HEK293T (cell line): ENCODE measurements around the gene ITGA11.
A peak's percentile ranks its signal among the peaks of the same experiment; 100 is the strongest.

Source experiments
- CTCF ChIA-PET: fragments of 350-600 bp; formaldehyde crosslinking; extraction: SDS; loops from one replicate; lab custom pipeline; 2021; ENCODE audit warnings: antibody characterized with exemption, inconsistent platforms; lab: Yijun Ruan, JAX
- POLR2A ChIA-PET: fragments of 350-600 bp; formaldehyde crosslinking; extraction: SDS; loops from one replicate; lab custom pipeline; 2020; ENCODE audit warnings: antibody characterized with exemption, inconsistent platforms; lab: Yijun Ruan, JAX
- DNase-seq: peaks from one replicate; pipeline ENCODE4 v3.0.0; 2012; ENCODE audit warnings: mixed read lengths; ENCODE audit errors: extremely low spot score
- ARNT ChIP-seq: fragments of 450-650 bp; IDR thresholded peaks from 2 replicates; pipeline ENCODE4 v1.6.1; 2017; ENCODE audit warnings: mild to moderate bottlenecking
- BHLHE40 ChIP-seq: fragments of 450-650 bp; IDR thresholded peaks from 2 replicates; pipeline ENCODE4 v1.6.1; 2016; ENCODE audit warnings: mild to moderate bottlenecking, moderate library complexity, borderline replicate concordance
- CTBP1 ChIP-seq: fragments of 450-650 bp; IDR thresholded peaks from 2 replicates; pipeline ENCODE4 v1.6.1; 2016; ENCODE audit warnings: borderline replicate concordance
- ELF4 ChIP-seq: fragments of 450-650 bp; IDR thresholded peaks from 2 replicates; pipeline ENCODE4 v1.6.1; 2017; ENCODE audit warnings: antibody characterized with exemption
- FOXA1 ChIP-seq: fragments of 450-650 bp; IDR thresholded peaks from 2 replicates; pipeline ENCODE4 v1.6.1; 2016; ENCODE audit warnings: mild to moderate bottlenecking
- FOXK2 ChIP-seq: fragments of 450-650 bp; IDR thresholded peaks from 2 replicates; pipeline ENCODE4 v1.6.1; 2016; ENCODE audit warnings: mild to moderate bottlenecking
- FOXM1 ChIP-seq: fragments of 450-650 bp; IDR thresholded peaks from 2 replicates; pipeline ENCODE4 v1.6.1; 2017; ENCODE audit warnings: mild to moderate bottlenecking, borderline replicate concordance
- HDGF ChIP-seq: fragments of 450-650 bp; IDR thresholded peaks from 2 replicates; pipeline ENCODE4 v1.6.1; 2017; ENCODE audit warnings: antibody characterized with exemption, borderline replicate concordance
- L3MBTL2 ChIP-seq: fragments of 450-650 bp; conservative IDR thresholded peaks from 2 replicates; pipeline ENCODE4 v1.6.1; 2016; ENCODE audit warnings: mild to moderate bottlenecking
- LEF1 ChIP-seq: fragments of 450-650 bp; IDR thresholded peaks from 2 replicates; pipeline ENCODE4 v1.6.1; 2017; ENCODE audit warnings: mild to moderate bottlenecking, borderline replicate concordance
- NFRKB ChIP-seq: fragments of 450-650 bp; IDR thresholded peaks from 2 replicates; pipeline ENCODE4 v1.6.1; 2016; ENCODE audit warnings: mild to moderate bottlenecking, moderate library complexity
- SP1 ChIP-seq: fragments of 450-650 bp; IDR thresholded peaks from 2 replicates; pipeline ENCODE4 v1.6.1; 2017
- SUZ12 ChIP-seq: fragments of 450-650 bp; IDR thresholded peaks from 2 replicates; pipeline ENCODE4 v1.6.1; 2016; ENCODE audit warnings: mild to moderate bottlenecking
- TARDBP ChIP-seq: fragments of 450-650 bp; IDR thresholded peaks from 2 replicates; pipeline ENCODE4 v1.6.1; 2016
- ZNF384 ChIP-seq: fragments of 450-650 bp; IDR thresholded peaks from 2 replicates; pipeline ENCODE4 v1.6.1; 2016
- TF ChIP-seq, protein P1 (sequence below): fragments of 450-650 bp; IDR thresholded peaks from 2 replicates; pipeline ENCODE4 v1.6.1; 2016

The ITGA11 gene

DNA sequence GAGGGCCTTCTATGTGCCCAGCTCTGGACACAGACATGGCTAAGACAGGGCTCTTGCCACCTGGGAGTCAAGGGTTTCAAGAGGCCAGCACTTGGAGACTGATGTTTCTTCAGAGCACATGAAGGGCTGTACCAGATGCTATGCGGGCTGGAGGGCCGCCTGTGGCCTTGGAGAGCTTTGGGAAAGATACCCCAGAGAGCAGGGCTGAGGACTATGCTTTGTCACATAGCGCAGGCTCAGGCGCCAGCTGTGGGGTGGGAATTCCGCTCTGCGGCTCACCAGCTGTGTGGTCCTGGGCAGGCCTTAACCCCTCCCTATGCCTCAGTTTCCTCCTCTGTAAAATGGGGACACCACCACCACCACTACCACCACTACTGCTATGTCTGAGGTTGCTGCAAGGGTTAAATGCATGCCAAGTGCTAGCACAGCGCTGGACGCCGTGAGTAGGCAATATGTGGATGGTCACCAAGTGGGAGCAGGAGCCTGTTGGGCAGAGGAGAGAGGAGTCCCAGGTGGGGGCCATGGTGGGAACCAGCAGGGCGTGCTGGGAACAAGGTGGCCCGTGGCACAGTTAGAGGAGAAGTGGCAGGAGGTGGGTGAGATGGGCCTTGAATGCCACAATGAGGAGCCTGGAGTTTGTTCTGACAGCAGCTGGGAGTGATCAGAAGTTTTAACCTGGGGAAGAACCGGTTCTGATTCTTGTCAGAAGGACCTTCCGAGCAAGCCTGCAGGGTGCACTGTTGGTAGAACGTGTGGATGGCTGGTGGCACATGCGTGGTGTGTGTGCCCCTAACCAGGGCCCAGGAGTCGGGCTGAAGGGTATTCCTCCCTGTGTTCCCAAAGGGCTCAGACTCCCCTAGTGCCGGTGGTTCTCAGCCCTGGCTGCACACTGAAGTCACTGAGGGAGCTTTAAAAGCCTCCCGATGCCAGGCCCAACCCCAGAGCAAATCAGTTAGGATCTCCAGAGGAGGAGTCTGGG, 112.7 kb downstream of the ITGA11 start:
- TF ChIP-seq FOXM1 (no peak), NFRKB (no peak), L3MBTL2 (no peak), BHLHE40 (no peak), HDGF (no peak), ZNF384 (no peak), LEF1 (no peak), TARDBP (no peak), SP1 (no peak), CTBP1 (no peak), SUZ12 (no peak), ELF4 (no peak), FOXK2 (no peak), FOXA1 (no peak), ARNT (no peak)
- TF ChIP-seq, protein P1, sequence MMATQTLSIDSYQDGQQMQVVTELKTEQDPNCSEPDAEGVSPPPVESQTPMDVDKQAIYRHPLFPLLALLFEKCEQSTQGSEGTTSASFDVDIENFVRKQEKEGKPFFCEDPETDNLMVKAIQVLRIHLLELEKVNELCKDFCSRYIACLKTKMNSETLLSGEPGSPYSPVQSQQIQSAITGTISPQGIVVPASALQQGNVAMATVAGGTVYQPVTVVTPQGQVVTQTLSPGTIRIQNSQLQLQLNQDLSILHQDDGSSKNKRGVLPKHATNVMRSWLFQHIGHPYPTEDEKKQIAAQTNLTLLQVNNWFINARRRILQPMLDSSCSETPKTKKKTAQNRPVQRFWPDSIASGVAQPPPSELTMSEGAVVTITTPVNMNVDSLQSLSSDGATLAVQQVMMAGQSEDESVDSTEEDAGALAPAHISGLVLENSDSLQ = no peak

DNA sequence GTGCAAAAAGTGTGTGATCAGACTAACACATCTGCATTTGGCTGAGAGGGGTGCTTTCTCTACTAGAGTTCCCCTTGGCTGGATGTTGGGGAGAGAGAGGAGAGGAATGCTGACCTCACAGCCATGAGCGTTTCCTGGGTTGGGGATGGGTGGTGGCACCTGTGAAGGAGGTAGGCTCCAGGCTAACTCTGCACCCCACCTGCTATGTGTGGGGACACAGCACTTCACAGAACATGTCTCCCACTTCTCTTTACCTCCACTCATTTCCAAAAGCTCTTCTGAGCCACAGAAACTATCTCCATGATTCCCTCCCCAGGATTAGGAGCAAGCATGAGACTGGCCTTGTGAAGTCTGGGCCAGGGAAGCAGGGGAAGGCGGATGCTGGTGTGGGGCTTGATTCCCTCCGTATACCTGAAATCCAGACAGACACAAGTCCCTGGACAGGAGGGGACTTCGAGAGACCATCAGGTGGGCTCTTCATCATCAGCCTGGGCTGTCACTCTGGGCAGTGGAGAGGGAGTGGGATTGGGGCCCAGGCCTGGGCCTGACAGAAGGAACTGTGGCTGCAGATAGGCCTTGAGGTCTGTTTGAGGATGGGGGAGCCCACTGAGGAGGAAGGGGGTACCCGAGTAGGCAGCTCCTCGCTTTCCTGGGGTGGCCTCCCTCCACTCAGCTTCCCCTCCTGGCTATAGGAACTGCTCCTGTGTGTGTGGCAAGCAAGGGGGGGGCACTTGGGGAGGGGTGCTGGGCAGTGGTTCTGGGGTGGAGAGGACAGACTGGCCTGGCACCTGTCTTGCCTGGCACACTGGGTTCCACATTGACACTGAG, 113.7 kb downstream of the ITGA11 start:
- TF ChIP-seq, protein P1 = no peak
- TF ChIP-seq TARDBP (no peak), NFRKB (no peak), FOXK2 (no peak), FOXA1 (no peak), HDGF (no peak), L3MBTL2 (no peak), FOXM1 (no peak)
- ChIA-PET CTCF (no interaction called here), POLR2A (no interaction called here)
- DNase-seq = no peak

More for the DNA sequence above, 112.7 kb downstream of the ITGA11 start:
- POLR2A ChIA-PET = no interaction called here
- no peak for DNase-seq
- CTCF ChIA-PET = interaction anchor here (0.7 to 1.6 kb wide), 2 partner anchors 66 to 179 kb away, joined by 3 to 4 read pairs; no protein-coding TSS in a partner anchor

DNA sequence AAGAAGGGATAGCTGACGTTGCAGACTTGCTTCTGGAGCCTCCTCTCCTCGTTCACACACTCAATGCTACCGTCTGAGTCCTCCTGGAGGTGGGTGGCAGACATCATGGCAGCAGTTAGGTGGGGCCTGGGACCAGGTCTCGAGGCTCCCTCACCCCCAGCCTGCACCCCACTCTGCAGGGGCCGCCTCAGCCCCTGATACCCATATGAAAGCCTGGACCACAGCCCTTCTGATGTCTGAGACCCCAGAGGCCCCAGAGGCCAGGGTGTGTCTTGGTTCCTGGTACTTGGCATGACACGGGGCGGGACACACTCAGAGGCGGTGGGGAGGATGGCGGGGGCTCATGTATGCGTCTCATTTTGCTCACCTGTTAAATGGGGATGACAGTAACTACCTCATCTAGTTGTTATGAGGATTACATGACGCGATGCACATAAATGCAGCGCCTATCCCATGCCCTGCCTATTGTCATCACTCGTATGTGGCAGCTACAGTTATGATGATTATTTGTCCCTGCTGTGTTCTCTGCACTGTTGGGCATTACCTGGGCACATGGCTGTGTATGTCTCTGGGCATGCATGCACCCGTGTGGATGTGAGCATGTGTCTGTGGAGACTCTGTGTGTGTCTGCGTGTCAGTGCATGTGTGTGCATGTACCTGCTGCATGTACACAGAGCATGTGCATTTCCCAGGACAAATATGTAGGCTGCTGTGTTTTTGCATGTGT, 114.5 kb downstream of the ITGA11 start:
- TF ChIP-seq CTBP1 = no peak
- no peak for TF ChIP-seq BHLHE40
- no peak for TF ChIP-seq FOXK2
- no peak for TF ChIP-seq ARNT
- TF ChIP-seq HDGF = no peak
- TF ChIP-seq FOXA1 = no peak
- TF ChIP-seq FOXM1 = no peak
- no peak for TF ChIP-seq L3MBTL2
- TF ChIP-seq LEF1 = no peak
- TF ChIP-seq ELF4 = no peak
- no peak for TF ChIP-seq NFRKB
- no peak for TF ChIP-seq ZNF384
- no peak for TF ChIP-seq TARDBP
- TF ChIP-seq SP1 = no peak
- DNase-seq = no peak
- CTCF ChIA-PET = interaction anchor here (0.6 to 3.2 kb wide), 3 partner anchors 10 to 232 kb away, joined by 3 to 18 read pairs (median 13); no protein-coding TSS in a partner anchor
- POLR2A ChIA-PET = no interaction called here

DNA sequence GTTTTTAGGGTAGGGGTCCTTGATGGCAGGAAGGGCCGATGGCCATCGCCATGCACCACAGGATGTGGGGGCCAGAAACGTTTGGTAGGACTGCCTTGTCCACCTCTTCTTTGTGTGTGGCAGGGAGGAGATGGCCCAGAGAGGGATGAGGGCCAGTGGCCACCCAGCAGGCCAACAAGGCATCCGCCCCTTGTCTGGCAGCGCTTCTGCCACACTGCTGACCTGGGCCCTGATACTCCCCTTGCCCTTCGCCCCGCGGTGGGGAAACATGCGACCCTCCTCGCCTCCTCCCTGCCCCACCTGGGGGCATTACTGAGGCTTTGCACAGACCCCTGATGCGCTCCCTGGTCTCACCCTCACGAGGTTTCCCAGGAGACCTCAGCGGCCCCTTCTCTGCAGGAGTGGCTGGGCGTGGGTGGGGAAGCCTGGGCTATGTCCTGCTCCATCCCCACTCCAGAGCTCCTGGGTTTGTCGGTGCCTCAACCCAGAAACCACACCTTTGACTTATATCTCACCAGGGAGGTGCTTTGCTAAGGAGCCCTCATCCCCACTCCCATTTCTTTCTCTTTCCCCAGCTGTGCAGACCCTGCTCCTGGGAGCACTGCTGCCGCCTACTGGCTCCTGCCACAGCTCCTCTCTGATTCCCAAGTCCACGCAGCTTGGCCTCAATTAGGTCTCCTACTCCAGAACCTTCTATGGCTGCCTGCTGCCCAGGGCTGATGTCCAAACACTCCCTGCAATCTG, 115.7 kb downstream of the ITGA11 start:
- POLR2A ChIA-PET = no interaction called here
- CTCF ChIA-PET = interaction anchor here (0.5 to 3.2 kb wide), 6 partner anchors 9 to 114 kb away, joined by 3 to 18 read pairs (median 4); no protein-coding TSS in a partner anchor
- TF ChIP-seq FOXK2 (no peak), TARDBP (no peak), FOXM1 (no peak), BHLHE40 (no peak), NFRKB (no peak), CTBP1 (no peak), L3MBTL2 (no peak)
- TF ChIP-seq, protein P1 = no peak
- DNase-seq = peak; percentile 56
